DMS 273 treated with DMSO at 0.1 percent for 48 hours (cell line): ENCODE measurements around the gene DNAJC7.
"Not testable (repeated sequence)": the region's sequence is repeated elsewhere in the genome, so short reads cannot be mapped to it uniquely, and the experiment has no call there.

Experiments used
- DNase-seq: peaks from one replicate; lab custom pipeline; 2025; lab: John Stamatoyannopoulos, UW

DNAJC7 gene

GRCh38 chr17:42040818-42041217 is 23.6 kb upstream of the DNAJC7 start:
- no peak for DNase-seq

- no peak for DNase-seq
Observed at GRCh38 chr17:42039794-42040763, 22.8 kb upstream of the DNAJC7 start.

DNA sequence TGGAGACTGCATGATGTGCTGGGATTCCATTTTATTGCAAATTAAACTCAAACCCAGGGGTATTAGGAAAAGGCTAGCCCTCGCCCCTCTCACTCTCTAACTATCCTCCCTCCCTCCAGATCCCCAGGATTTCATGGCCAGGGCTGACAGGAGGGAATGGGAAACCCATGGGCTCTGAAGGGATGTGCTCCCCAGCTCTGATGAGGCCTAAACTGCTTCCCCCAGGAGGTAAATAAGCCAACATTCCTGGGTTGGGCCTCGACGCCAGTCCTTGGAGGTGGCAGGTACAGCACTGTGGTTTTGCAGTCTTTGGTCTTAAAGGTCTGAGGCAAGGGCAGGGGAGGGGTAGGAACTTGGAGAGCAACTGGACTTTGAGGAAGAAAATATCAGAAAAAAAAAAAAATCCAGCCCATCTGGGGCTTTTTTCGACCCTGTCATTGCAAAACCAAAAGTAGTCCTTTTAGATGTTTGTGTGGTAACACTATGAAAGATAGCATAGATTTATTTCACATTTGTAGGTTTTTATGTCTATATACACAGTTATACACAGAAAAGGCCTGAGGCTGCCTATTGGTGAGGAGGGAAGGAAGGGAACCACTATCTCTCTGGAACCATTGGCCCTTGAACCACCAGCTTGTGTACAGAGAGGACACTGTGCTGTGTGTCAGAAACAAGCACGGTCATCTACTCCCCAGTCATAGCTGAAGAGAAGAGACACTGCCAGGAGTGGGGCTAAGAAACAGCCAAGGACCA is 21.2 kb upstream of the DNAJC7 start:
- no peak for DNase-seq

DNA sequence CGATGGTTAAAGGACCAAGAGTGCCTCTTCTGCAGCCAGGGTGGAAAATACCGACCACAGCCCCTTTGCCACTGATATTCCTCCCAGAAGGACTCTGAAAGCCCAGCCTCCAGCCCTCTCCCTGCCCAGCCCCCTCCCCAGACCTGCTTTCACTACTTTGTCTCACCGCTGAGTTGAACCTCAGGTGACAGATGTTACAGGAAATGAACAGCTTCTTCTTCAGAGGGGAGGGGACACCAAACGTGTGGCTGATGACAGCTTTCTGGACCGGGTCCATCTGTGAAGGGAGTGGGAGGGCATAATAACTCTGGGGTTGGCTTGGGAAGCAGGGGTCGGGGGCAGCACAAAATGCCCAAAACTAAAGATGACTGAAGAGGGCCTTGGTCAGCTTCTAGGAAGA is 16.8 kb upstream of the DNAJC7 start:
- DNase-seq, result no peak

DNA sequence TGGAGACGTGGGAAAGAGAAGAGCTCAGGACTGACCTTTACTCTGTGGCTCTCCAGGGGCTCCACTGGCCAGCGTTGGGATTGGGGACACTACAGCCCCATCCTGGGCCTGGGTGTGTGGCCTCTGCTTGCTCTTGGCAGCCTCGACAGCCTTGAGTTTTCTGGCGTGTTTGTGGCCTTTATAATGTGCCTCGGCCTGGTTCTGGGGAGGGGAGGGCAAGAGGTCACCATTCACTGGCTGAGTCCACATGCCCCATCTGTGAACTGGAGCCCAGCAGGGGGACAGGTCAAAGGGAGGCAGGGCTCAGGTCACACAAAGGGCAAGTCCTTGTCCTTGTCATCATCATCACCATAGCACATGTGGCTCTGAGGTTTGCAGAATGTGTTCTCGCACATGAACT is 14.3 kb upstream of the DNAJC7 start:
- no peak for DNase-seq

DNA sequence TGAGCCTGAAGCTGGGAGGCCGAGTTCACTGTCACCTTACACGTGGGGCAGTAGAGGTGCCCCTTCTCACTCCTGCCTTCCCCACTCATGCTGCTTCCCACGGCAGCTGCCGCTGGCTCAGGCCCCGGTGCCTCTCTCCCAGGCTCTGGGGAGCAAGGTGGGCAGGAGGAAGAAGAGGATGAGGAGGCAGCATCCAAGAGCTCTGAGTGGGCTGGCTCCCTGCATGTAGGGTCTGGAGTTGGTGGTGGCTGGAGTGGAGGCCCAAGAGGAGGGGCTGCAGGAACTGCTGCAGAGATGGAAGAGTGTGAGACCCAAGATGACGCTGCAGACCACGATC is 11.5 kb upstream of the DNAJC7 start:
- no peak for DNase-seq

GRCh38 chr17:42027961-42028790 is 10.9 kb upstream of the DNAJC7 start:
- no peak for DNase-seq

- DNase-seq, result no peak
Observed at GRCh38 chr17:42027590-42027889, 10.3 kb upstream of the DNAJC7 start.

DNA sequence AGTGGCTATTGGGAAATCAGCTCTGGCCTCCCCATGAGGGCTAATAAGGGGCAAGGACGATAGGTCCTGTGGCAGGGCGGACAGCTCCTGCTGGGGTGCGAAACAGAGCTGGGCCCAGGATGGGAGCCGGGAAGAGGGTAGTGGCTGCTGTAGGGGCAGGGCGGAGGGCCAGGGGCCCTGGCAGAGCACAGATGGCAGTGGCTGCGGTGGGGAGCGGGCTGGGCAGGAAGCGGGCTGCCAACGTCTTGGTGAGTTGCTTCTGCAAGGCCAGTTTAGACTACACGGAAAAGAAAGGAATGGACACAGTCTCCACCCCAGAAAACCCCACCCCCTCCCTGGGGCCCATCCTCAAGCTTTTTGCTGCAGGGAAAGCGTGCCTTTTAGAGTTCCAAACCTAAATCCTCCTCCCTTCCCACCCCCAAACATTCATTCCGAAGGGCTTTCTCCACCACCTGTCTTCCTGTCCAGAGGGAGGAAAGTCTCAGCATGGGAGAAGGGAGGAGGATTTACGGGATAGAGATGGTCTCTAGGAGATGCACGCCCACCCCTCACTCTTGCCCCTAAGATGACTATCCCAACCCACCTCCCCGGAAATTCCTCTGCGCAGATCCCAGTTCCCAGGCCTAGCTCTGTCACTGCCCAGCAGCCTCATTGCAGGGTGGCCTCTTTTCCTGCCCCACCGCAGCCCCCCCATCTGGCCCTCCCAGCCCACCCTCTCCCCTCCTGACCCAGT is 9.8 kb upstream of the DNAJC7 start:
- no peak for DNase-seq

DNA sequence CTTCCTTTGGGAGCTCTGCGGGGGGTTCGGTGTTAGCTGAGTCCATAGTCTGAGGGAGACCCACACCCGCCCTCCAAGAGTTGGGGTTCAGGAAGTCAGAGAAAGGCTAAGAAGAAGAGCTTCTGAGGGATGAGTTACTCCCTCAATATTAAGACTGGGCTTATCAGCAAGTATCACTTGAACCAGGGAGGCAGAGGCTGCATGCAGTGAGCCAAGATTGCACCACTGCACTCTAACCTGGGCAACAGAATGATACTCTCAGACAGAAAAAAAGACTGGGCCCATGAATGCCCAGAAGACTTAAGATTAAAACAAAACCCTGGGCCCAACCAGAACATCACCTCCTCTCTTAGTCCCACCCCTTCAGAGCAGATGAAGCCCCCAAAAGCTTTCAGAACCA is 8.7 kb upstream of the DNAJC7 start:
- DNase-seq, result no peak

DNA sequence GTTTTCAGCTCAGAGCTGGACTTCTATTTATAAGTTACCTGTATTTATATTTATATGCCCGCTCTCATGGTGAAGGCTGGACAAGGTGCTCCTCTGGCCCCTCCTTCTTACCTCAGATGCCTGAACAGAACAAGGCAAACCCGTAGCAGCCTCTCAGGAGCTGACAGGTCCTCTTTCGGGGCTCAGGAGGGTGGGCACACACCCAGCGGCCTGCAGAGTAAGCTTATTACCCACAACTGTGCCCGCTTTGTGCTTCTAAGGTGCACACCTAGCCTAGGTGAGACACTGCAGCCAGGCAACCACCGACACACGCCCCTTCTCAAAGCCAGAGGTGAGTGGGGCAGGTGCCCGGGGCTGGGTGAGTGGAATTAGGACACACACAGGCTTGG is 7.9 kb upstream of the DNAJC7 start:
- no peak for DNase-seq

GRCh38 chr17:42023524-42024349 is 6.5 kb upstream of the DNAJC7 start:
- no peak for DNase-seq

GRCh38 chr17:42020845-42021244 is 3.6 kb upstream of the DNAJC7 start:
- DNase-seq, result not testable (repeated sequence)

DNA sequence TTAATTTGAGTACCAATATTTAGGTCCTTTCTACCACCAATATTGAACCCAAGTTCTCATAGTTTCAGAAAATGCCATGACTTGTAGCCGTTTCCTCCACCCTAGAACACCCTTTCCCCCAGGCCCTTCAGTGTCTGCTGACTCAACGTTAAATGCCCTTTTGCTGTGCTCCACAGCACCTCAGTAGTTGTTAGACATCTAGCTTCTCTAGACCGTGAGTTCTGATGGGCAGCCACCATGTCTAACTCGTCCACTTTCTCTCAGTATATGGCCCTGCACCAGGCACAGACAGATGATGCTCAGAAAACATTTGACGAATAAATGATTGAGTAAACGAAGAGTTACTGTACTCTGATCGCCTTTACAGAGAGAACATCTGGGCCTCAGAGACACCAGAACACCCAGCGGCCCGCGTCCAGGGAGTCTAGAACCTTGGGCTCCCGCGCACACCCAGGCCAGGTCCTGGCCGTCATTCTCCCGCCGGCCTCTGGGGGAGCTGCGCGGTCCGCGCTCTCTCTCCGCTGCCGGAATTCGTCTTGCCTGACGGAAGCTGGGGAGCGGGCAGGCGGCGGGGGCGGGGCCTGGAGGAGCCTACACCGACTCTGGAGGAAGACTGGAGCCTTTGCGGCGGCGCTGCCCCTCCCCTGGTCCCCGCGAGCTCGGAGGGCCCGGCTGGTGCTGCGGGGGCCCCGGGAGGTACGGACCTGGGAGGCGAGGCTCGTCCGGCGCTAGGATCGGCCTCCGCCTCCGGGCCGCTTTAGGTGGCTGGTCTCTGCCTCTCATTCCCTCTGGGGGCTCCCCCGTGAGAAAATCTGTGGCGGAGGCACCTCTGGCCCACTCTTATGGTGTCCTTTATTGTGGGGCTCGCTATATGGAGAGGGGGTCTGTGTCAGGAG is 2.5 kb upstream of the DNAJC7 start, which contains the start of gene NKIRAS2:
TSS of gene NKIRAS2 (plus strand) at position 582 of the 896 bp plus-strand sequence. CDS start 1,488 bp downstream, outside the sequence.
- DNase-seq, result peak; percentile 79

GRCh38 chr17:42018988-42019387 is 1.7 kb upstream of the DNAJC7 start:
- DNase-seq, result no peak

- DNase-seq, result no peak
Observed at GRCh38 chr17:42018339-42018738, 1.1 kb upstream of the DNAJC7 start.

GRCh38 chr17:42017866-42018200 is 594 bp upstream of the DNAJC7 start:
- DNase-seq, result peak; percentile 57

DNA sequence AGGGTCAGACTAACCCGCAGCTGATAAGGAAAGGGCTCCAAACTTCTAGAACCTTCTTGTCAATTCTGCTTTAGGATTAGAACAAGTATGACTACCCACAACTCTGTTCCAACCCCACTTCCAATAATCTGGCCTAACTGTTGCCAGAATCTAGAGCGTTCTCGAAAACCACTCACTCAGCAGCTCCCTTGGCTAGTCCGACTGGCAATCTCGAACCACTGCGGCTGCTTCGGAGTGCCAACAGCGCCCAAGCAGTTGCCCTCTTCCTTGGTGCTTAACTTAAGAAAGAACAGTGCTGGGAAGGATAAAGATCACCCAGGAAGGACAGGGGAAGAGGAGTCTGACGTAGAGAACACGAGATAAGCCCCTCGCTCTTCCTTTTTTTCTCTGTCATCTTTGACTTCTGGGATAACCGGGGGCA is 818 bp downstream of the DNAJC7 start:
- no peak for DNase-seq

DNA sequence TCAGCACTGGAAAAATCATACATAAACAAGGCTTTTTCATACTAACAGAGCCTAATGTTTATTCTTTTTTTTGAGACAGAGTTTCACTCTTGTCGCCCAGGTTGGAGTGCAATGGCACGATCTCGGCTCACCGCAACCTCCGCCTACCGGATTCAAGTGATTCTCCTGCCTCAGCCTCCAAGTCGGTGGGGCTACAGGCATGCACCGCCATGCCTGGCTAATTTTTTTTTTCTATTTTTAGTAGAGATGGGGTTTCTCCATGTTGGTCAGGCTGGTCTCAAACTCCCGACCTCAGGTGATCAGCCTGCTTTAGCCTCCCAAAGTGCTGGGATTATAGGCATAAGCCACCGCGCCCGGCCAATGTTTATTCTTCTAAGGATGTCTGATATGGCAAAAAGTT is 3.5 kb downstream of the DNAJC7 start:
- not testable (repeated sequence) for DNase-seq

DNA sequence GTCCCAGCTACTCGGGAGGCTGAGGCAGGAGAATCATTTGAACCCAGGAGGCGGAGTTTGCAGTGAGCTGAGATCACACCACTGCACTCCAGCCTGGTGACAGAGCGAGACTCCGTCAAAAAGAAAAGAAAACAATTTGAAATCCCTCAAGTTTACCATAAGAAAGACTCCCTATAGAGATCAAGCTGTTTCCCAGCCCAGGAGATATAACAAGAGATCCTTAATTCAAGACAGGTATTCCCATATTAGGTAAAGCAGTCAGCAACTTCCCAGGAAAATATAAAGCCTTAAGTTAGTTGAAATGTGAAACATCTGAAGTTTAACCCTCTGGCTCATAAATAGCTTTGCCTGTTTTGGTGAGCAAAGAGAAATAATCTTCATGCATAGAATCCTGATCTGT is 4.9 kb downstream of the DNAJC7 start:
- DNase-seq, result not testable (repeated sequence)
